ENCODE data around the gene DENND6B.

DENND6B gene

GRCh38 chr22:50289942-50290630, 36.7 kb downstream of the DENND6B start:
- DNase-seq (ENCODE audit: extremely low read depth in 1 of 2, low read depth in 1 of 2), result no peak

GRCh38 chr22:50289151-50289941, 37.5 kb downstream of the DENND6B start:
- no peak for DNase-seq (ENCODE audit: extremely low read depth in 1 of 2, low read depth in 1 of 2)

GRCh38 chr22:50287731-50288130, 39.1 kb downstream of the DENND6B start:
- no peak for DNase-seq (ENCODE audit: extremely low read depth in 1 of 2, low read depth in 1 of 2)

- no peak for DNase-seq (ENCODE audit: extremely low read depth in 1 of 2, low read depth in 1 of 2)
Observed at GRCh38 chr22:50286701-50287318, 40.0 kb downstream of the DENND6B start.

- DNase-seq (ENCODE audit: extremely low read depth in 1 of 2, low read depth in 1 of 2), result no peak
Observed at GRCh38 chr22:50286275-50286674, 40.5 kb downstream of the DENND6B start.

GRCh38 chr22:50285568-50286229, 41.1 kb downstream of the DENND6B start:
- DNase-seq (ENCODE audit: extremely low read depth in 1 of 2, low read depth in 1 of 2), result no peak

- no peak for DNase-seq (ENCODE audit: extremely low read depth in 1 of 2, low read depth in 1 of 2)
Observed at GRCh38 chr22:50284479-50284878, 42.3 kb downstream of the DENND6B start.

- DNase-seq (ENCODE audit: extremely low read depth in 1 of 2, low read depth in 1 of 2), result no peak
Observed at GRCh38 chr22:50283821-50284220, 43.0 kb downstream of the DENND6B start.

- DNase-seq (ENCODE audit: extremely low read depth in 1 of 2, low read depth in 1 of 2), result no peak
Observed at GRCh38 chr22:50282361-50283155, 44.3 kb downstream of the DENND6B start.

- DNase-seq (ENCODE audit: extremely low read depth in 1 of 2, low read depth in 1 of 2), result no peak
Observed at GRCh38 chr22:50281957-50282356, 44.9 kb downstream of the DENND6B start.

GRCh38 chr22:50281384-50281760, 45.4 kb downstream of the DENND6B start:
- no peak for DNase-seq (ENCODE audit: extremely low read depth in 1 of 2, low read depth in 1 of 2)

- no peak for DNase-seq (ENCODE audit: extremely low read depth in 1 of 2, low read depth in 1 of 2)
Observed at GRCh38 chr22:50280708-50281383, 46.0 kb downstream of the DENND6B start.

- DNase-seq (ENCODE audit: extremely low read depth in 1 of 2, low read depth in 1 of 2), result no peak
Observed at GRCh38 chr22:50280022-50280707, 46.6 kb downstream of the DENND6B start.

- DNase-seq (ENCODE audit: extremely low read depth in 1 of 2, low read depth in 1 of 2), result no peak
Observed at GRCh38 chr22:50278956-50279619, 47.7 kb downstream of the DENND6B start.

GRCh38 chr22:50278461-50278860, 48.4 kb downstream of the DENND6B start:
- DNase-seq (ENCODE audit: extremely low read depth in 1 of 2, low read depth in 1 of 2), result no peak

- no peak for DNase-seq (ENCODE audit: extremely low read depth in 1 of 2, low read depth in 1 of 2)
Observed at GRCh38 chr22:50277761-50278160, 49.1 kb downstream of the DENND6B start.

- peak in 1 of 2 donors; percentile 41 for DNase-seq (ENCODE audit: extremely low read depth in 1 of 2, low read depth in 1 of 2)
Observed at GRCh38 chr22:50276143-50276542, 50.7 kb downstream of the DENND6B start.

- DNase-seq (ENCODE audit: extremely low read depth in 1 of 2, low read depth in 1 of 2), result no peak
Observed at GRCh38 chr22:50275181-50276055, 51.4 kb downstream of the DENND6B start.
